GM19455 (cell line): ENCODE measurements around the gene MSX1.

ENCODE experiments used
- ATAC-seq: cut with Tn5 transposase; IDR thresholded peaks from one replicate; pipeline ENCODE4 v1.9.1; 2021; ENCODE audit not compliant: unreplicated experiment

Gene MSX1

DNA sequence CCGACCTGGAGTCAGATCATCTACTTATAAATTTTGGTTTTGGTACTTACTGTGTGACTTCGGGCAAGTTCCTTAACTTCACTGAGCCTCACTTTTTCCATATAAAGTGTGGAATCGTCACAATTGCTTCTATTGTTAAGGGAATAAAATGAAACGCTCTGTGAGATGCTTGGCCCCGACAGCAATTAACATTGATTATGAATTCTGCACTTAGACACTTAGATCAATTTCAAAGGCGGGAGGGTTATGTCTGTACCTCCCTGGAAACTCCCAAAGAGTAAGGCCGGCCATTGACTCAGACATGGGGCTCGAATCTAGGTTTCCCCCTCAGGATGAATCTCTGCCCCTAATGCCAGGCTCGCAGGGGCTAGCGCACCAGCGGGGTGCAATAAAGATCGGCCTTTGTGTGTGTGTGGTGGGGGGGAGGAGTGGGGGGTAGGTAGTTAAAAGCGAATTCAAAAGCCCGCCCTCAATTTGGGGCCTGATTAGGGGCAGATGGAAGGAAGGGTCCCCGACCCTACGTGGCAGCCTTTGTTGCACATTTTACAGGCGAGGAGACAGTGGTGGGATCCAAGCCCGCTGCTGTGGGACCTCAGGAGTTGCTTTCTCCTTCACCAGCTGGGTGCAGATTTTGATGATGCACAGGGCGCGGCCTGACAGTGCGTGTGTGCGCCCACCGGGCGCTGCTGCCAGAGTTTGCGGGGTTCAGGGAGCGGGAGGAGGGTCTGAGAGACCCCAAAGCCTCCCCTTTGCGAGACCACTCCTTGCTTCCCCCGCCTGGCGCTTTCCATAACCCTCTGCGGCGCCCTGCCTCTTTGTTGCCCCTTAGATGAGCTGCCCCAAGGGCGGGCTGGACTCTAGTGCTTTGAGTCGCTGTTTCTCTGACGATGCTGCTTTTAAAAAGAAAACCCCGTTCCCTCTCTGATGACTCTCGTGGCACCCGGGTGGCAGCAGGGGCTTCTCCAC lies 9.6 kb downstream of the MSX1 start:
- no peak for ATAC-seq

DNA sequence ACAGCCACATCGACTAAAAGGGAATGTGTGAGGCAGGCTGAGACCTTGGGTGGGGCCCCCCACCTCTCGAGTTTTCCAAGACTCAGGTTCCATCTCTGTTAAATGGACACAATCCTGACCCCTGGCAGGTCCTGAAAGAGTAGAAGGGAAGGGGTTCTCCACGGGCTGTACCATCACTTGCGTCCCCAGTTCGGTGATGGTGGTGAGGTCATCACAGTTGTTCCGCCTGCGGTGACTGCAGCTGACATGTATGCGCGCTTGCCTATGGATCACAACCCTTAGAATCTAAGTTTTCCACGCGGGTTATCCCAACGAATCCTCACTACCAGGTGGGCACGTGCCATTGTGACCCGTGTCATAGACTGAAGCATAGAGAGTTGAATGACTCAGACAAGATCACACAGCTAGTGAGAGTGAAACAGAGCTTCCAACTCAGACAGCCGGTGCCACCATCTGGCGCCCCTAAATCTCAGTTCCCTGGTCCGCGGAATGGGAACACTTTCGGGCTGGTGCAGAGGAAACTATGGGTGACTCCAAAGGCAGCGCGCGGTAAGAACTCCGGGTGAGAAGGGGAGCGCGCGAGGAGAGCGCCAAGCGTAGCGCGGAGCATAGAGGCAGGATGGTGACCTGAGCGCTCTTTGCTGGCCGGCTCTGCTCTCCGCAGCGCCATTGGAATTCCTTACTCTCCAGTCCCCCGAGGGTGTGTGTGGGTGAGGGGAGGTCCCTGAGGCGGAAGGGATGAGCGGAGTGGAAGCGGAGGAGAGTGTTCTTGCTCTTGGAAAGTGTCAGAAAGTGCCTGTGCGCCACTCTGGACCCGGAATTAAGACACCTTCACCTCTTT lies 10.5 kb downstream of the MSX1 start:
- no peak for ATAC-seq

DNA sequence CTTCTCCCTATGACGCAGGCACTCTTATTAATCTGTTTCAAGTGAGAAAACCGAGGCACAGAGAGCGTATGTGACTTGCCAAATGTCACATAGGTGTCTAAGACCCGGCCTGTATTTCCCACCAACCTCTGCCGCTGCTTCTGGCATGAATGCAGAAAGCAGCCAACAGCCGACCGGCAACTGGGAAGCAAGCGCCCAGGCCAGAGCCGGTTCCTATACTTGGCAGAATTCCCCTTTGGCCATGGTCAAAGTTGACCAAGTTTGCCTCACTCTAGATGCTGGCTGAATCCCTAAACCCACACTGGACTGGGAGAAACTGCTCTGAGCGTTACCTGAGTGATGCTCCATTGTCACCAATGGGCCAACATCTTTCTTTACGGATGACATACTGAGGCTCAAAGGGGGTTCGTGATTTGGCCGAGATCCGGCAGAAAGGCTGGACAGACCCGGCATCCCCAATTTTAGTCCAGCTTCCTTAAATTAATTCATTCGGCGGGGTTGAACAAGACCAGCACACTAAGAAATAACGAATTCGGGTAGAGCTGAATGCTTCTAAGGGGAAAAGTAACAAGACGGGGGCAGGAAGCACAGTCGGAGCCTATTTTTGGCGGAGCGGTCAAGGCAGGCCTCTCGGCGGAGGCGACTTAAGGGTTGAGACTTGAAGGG lies 11.2 kb downstream of the MSX1 start:
- no peak for ATAC-seq

DNA sequence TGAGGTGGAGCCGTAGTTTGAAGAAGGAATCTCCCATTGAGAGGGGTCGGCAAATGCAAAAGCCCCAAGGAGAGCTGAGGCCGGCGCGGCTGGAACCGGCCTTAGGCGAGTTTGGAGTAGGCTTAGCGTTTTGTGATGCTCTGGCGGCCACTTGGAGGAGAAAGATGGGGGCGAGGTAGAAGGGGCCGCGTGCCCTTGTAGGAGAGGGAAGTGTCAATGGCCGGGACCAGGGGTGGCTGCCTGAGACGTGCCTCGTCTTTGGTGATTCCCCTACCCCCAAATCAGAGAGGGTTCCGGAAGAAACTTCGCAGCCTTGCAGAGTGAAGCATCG lies 11.7 kb downstream of the MSX1 start:
- no peak for ATAC-seq

DNA sequence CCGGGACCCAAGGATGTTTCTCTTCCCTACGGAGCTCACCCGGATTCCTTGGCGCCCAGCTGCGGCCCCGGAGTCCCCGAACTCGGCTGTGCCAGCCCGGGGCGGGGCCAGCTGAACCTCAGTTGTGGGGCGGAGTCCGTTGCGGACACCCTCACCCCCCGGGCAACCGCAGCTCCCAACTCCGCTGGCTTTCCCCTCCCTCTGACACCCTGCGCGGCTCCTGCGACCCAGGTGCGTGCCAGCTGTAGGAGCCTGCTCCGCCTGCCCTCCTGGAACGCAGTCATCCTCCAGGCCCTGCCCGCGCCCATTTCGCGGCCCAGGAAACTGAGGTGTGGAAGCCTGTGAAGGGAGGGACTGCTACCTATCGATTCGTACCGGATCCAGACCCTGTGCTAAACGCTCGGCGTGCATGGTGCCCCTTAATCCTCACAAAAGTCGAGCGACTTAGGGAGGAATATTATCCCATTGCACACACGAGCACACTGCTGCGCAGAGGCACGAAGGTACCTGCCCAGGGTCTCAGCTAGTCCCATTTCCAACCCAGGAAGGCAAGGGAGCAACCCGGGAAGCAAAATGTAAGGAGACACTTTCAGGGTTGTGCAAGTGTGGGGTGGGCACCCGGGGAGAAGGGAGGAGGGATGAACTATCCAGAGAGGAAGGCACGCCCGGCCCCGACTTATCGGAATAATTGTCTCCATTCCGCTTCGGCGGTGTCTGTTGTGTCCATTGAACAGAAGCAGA lies 12.3 kb downstream of the MSX1 start:
- ATAC-seq, result no peak

DNA sequence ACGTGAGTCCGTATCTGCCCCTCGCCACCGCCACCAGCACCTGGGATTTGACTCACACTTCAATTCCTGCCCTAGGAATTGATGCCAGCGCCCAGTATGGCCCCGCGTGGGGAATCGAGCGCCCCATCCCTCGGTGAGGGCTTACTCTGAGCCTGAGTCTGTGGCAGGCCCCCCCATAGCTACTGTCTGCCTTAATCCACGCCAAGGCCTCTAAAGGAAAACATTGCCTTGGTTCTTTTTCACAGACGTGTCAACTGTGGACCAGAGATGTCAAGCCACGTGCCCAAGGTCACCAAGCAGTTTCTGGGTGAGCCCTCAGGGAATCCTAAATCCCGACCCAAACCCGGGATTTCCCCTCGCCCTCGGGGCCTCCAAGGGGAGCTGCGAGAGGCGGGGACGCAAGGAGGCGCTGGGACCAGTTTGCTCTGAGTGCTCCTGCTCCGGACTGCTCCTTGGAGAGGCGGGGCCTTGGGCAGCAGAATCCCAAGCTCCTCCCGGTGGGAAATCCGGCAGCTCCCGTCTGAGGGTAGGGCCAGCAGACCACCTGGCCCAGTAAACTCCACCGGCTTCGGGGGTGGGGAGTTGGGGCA lies 12.9 kb downstream of the MSX1 start:
- no peak for ATAC-seq

DNA sequence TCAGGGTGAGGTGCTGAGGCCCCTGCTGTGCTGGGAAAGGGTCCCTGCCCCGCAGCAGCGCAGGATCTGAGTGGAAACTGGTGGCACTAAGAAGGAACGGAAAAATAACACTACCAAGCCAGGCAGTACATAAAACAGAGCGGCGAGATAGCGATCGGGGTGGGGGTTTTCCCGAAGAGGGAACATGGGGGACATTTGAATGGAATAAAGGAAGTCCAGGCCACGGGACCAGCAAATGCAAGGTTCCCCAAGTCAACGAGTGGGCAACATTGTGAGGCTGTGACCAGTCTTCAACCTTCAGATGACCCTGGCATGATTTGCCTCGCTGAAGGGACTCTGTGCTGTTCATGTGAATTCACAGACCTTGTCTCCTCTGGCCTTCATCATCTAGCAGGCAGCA lies 13.7 kb downstream of the MSX1 start:
- ATAC-seq, result no peak

DNA sequence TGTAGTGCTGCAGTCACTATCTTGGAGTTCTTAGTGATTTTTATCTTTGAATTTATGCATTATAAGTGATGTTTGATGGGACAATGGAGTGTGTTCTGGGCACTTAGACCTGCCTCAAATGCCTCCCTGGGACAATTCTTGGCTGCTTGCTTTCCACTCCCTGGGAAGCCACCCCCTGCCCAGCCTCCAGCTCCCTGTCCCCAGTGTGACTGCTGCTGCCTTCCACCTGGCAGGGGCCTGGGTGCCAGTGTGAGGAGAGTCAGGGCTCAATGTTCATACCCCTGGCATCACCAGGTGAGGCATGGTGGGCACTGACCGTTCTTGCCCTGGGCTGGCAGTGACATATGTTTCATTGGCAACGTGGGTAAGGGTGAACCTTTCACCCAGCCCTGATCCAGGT lies 14.8 kb downstream of the MSX1 start:
- ATAC-seq, result no peak

DNA sequence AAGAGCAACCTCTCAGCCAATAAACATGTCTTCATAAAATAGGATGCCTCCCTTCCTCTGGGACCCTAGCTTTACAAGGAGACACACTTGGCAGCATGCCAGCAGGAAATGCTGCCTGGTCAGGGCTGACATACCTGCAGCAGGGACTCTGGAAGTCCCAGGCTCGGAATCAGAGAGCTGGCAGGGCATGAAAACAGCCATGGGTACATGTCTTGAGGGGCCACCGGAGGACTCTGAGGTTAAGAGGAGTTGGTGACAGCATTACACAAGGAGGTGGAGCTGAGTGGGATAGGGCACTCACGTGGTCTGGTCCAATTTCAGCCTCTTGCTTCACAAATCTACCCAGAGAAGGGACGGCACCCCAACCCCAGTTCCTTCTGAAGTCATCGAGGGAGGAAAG lies 15.7 kb downstream of the MSX1 start:
- ATAC-seq, result no peak

DNA sequence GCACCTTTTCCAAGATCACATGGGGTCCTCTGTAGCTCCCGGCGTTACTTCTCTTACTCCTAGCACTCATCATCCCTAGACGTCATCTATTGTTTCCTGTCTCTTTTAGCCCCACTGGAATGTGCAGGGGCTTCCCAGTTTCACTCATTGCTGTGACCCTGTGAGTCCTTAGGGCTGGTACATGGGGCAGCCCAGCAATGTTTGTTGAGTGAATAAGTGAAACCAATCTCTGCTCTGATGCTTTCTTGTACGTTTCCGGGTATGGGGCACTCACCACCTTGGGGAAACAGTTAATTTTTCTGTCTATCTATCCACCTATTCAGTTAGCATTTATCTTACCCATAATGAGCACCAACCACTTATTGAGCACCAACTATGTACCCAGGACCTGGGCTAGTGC lies 16.1 kb downstream of the MSX1 start:
- ATAC-seq, result no peak

DNA sequence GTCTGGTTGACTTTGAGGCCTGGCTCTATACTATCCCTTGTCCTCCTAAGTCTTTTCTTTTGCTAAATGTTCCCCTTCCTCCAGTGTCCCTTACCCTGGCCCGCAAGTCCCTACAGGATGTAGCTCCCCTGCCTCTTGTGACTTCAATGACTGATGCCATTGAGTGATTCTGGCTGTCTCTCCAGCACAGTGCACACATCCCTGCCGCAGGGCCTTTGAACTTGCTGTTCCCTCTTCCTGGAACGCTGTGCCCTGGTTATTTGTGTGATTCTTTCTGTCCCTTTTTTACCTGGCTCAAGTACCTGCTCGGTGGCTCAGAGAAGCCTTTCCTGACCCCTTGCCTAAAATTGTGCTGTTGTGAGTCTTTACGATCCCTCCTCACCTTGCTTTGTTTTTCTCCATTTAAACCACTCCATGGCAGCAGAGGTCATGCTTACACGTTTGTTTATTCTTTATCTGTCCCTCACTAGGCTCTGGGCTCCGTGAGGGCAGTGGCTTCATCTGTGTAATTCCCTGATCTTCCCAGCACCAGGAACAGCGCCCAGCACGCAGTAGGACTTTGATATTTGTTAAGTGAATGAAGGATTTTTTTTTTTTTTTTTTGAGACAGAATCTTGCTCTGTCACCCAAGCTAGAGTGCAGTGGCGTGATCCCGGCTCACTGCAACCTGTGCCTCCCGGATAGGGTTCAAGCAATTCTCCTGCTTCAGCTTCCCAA lies 17.6 kb downstream of the MSX1 start:
- no peak for ATAC-seq

DNA sequence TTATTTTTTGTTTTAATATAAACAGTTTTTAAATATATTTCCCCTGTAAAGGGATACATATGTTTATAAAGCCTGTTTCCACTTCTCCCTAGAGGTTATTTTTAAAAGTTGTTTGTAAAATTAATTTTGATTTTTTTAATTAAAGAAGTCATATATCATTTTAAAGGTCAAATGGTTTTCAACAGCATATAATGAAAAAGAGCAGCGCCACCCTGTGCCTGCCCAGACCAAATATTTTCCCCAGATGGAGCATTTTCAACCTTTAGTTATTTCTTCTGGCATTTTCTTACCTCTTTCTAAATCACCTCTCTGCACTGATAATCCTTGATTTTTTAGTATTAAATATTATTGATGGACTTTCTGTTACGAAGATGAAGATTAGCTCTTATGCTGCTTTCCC lies 21.0 kb downstream of the MSX1 start:
- no peak for ATAC-seq

DNA sequence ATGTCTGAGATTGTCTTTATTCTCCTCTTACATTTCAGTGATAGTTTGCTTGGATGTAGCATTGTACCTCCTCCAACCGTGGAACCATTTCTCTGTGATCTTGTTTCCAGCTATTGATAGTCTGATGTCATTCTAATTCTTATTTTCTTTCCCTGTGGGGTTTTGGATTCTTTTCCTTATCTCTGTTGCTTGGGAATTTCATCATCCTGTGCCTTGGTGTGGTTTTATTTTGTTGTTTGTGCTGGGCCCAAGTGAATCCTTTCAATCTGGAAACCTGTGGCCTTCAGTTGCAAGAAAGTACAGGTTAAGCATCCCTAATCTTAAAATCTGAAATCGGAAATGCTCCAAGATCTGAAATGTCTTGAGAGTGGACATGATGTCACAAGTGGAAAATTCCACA lies 22.0 kb downstream of the MSX1 start:
- no peak for ATAC-seq

DNA sequence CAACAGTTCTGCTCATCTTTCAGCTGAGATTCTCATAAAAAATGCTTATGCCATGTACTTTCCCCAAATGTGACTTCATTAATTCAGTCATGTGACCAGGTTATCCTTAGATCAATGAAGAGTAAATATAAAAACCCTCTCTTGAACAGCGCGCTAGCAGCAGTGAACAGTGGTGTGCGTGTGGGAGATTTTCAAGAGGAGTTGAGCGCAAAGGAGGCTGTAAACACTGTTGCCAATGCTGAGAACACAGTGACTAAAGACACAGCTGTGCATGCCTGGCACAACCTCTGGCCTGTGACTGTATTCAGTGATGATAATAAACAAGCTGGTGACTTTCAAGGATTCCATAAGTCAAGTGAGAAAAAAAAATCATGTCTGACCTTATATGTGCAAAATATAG lies 25.1 kb downstream of the MSX1 start:
- no peak for ATAC-seq

DNA sequence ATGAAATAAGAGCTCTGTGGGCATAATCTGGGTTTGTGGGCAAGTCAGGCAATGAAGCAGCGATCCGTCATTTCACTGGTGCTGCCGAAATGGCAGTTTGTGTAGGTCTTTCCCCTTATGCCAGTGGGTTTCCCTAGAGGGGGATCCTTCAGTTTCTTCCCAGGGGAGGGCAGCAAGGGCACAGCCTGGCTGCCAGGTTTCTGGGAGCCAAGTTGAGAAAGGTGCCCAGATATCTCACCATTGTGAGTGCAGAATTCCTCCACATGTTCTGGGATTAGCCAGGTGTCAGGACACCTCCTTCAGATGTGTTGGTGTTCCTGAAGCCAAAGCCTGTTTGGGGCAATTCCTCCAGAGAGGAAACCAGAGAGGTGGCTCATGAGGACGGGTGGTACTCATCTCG lies 28.0 kb downstream of the MSX1 start:
- ATAC-seq, result no peak

DNA sequence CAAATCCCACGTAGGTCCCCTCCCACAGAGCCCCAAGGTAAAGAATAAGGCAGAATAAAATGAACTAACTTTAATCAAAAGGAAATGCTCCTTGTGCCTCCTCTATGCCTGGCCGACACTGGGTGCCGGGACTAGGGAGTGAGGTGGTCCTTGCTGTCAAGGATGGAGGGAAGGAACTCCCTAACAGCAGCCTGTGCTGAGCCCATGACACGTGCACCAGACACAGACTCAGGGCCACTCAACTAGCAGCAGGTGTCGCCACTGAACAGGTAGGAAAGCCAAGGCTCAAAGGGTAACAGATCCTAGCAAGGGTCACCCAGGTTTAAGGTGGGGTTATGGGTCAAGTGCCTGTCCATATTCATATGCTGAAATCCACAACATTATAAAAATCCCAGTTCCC lies 29.2 kb downstream of the MSX1 start:
- no peak for ATAC-seq

DNA sequence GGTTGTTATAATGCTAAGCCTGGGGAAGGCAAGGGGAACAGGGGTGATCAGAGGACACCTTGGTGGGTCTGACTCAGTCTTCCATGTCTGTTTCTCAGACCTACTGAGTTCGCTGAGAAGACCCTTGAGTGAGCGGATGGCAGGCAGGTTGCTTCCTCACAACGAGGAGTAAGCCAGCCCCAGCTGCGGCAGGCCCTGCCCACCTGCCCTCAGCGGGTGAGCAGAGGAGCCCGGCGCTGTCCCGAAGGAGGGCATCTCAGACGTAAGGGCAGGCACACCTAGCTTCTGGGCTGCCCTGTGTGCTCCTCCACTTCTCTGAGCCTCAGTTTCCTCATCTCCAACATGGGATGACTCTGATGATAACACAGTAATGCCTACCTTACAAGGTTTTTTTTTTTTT lies 30.3 kb downstream of the MSX1 start:
- no peak for ATAC-seq

DNA sequence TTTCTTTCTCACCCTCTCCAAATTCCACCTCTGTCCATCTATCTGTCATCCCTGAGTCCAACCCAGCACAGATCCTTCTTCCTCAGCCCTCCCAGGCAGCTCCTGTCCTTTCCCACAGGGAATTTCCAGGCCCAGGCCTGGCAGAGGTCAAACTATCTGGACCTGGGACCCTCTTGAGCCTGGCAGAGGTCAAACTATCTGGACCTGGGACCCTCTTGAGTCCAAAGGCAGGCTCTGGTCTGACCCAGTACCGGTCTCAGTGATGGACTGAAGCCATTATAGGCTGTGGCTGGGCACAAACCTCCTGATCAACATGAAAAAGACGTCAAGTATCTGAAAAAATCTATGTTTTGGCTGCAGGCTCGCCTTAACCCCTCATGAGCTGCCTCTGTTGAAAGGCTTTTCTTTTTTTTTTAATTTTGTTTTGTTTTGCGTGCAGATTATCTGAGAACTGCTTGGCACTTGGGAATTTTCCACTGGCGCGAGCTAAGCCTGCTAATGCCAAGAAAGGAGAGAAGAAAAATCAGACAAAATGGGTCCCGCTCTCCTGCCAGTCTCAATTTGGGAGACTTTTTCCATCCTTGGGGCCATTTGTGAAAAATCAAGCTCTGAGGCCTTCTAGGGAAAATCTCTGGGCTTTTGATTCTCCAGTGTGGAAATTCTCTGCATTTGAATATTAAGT lies 31.2 kb downstream of the MSX1 start:
- no peak for ATAC-seq

DNA sequence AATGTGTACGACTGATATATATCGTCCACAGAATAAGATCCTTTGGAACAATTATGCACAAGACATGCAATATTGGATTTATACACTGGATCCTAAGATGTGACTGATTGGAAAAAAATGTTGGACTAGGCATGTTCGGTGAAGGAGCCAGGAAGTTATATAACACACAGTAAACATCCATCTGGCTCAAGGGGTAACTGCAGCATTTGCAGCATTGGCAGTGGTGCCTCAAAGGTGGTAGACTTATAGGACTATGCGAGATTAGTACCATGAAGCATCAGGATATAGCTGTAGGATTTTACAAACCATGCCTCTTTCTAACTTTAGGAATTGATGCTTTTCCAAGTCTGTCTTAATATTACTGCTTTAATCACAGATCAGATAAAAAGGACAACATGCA lies 34.3 kb downstream of the MSX1 start:
- ATAC-seq, result no peak
